ENCODE data around the gene RYR3.

The RYR3 gene

GRCh38 chr15:33649217-33649933, 338.6 kb downstream of the RYR3 start:
- no peaks in the 10 kb centered on the region for H3K9me3 ChIP-seq
- no peak overlapping the region for H3K4me3 ChIP-seq (ENCODE audit: low read depth, low read length)
- H3K4me1 ChIP-seq: no peaks in the 10 kb centered on the region
- DNase-seq: no peak
- no peaks in the 10 kb centered on the region for H3K36me3 ChIP-seq
- no peak for TF ChIP-seq CTCF (IDR thresholded peaks at IDR 0.05; ENCODE audit: low read depth, low read length)
- H3K27me3 ChIP-seq: no peaks in the 10 kb centered on the region

- peak; percentile 28 for TF ChIP-seq CTCF (IDR thresholded peaks at IDR 0.05; ENCODE audit: low read depth, low read length)
- Histone ChIP-seq H3K9me3 (no peaks in the 10 kb centered on the region), H3K27me3 (no peaks in the 10 kb centered on the region), H3K4me1 (no peaks in the 10 kb centered on the region), H3K4me3 (ENCODE audit: low read depth, low read length) (no peak overlapping the region), H3K36me3 (no peaks in the 10 kb centered on the region)
- DNase-seq: no peak
Observed at GRCh38 chr15:33654860-33655259, 344.1 kb downstream of the RYR3 start.

- no peaks in the 10 kb centered on the region for H3K36me3 ChIP-seq
- H3K4me1 ChIP-seq: no peaks in the 10 kb centered on the region
- TF ChIP-seq CTCF (IDR thresholded peaks at IDR 0.05; ENCODE audit: low read depth, low read length): no peak
- H3K9me3 ChIP-seq: no peaks in the 10 kb centered on the region
- H3K27me3 ChIP-seq: no peaks in the 10 kb centered on the region
- DNase-seq: no peak
- no peak overlapping the region for H3K4me3 ChIP-seq (ENCODE audit: low read depth, low read length)
Observed at GRCh38 chr15:33655488-33655887, 344.7 kb downstream of the RYR3 start.

GRCh38 chr15:33656168-33656567, 345.4 kb downstream of the RYR3 start:
- H3K4me3 ChIP-seq (ENCODE audit: low read depth, low read length): no peak overlapping the region
- no peak for DNase-seq
- no peaks in the 10 kb centered on the region for H3K9me3 ChIP-seq
- H3K4me1 ChIP-seq: no peaks in the 10 kb centered on the region
- H3K27me3 ChIP-seq: no peaks in the 10 kb centered on the region
- no peaks in the 10 kb centered on the region for H3K36me3 ChIP-seq
- no peak for TF ChIP-seq CTCF (IDR thresholded peaks at IDR 0.05; ENCODE audit: low read depth, low read length)

GRCh38 chr15:33660151-33660550, 349.4 kb downstream of the RYR3 start:
- H3K27me3 ChIP-seq: no peaks in the 10 kb centered on the region
- H3K4me3 ChIP-seq (ENCODE audit: low read depth, low read length): no peak overlapping the region
- no peak for TF ChIP-seq CTCF (IDR thresholded peaks at IDR 0.05; ENCODE audit: low read depth, low read length)
- H3K36me3 ChIP-seq: no peaks in the 10 kb centered on the region
- no peaks in the 10 kb centered on the region for H3K4me1 ChIP-seq
- no peak for DNase-seq
- H3K9me3 ChIP-seq: no peaks in the 10 kb centered on the region; the same call in 1 of the 2 replicates

GRCh38 chr15:33662014-33662413, 351.2 kb downstream of the RYR3 start:
- Histone ChIP-seq H3K4me3 (ENCODE audit: low read depth, low read length) (no peak overlapping the region), H3K27me3 (no peaks in the 10 kb centered on the region), H3K36me3 (no peaks in the 10 kb centered on the region), H3K4me1 (no peaks in the 10 kb centered on the region), H3K9me3 (no peaks in the 10 kb centered on the region; the same call in 1 of the 2 replicates)
- no peak for DNase-seq
- TF ChIP-seq CTCF (IDR thresholded peaks at IDR 0.05; ENCODE audit: low read depth, low read length): no peak
